Measurements from ENCODE around the gene DAPK1. TPM values are rescaled to one million over a fixed set of nuclear protein-coding genes. Genes with fewer than 3 reads are reported as not detected.

DAPK1 gene
- total and polyA plus RNA-seq, 2 donors (not counting 3 experiments of a cell fraction or from before 2014, with no cell fraction given): 58.9 to 119 TPM

GRCh38 chr9:87451149-87451548 is 46.5 kb upstream of the DAPK1 start:
- H3K79me2 ChIP-seq (ENCODE audit: control insufficient read depth, insufficient read depth, low read length): no peaks in the 10 kb centered on the region
- no peaks in the 10 kb centered on the region for H3K4me1 ChIP-seq (ENCODE audit: control insufficient read depth, extremely low read depth, insufficient read depth, low read length)
- ChIA-PET CTCF (no interaction called here), POLR2A (no interaction called here)
- no peak overlapping the region for H3K27ac ChIP-seq (ENCODE audit: insufficient read depth, low read depth, low read length)
- BruUV-seq (replicated peaks): no TSS peak
- H3K9me1 ChIP-seq (replicated peaks; ENCODE audit: control insufficient read depth, extremely low read depth, insufficient read depth, low read length): no peaks in the 10 kb centered on the region
- no peaks in the 10 kb centered on the region for H3K9me3 ChIP-seq (replicated peaks; ENCODE audit: control insufficient read depth, insufficient read depth, low read length)
- no peak for DNase-seq (ENCODE audit: low read depth, low spot score)
- no peak overlapping the region for H3K4me3 ChIP-seq (replicated peaks in 1 of 3; ENCODE audit: insufficient read depth in 1 of 3, low read depth in 1 of 3, low read length in 3 of 3)
- dilution Hi-C loops (cut with MboI; ENCODE audit: extremely low pct_ligation_motif_present, low sequenced_read_pairs) (no loop called here), intact Hi-C loops (cut with micrococcal nuclease) (no loop called here)
- H3K4me2 ChIP-seq (ENCODE audit: insufficient read depth, low read length): no peak overlapping the region
- H3K27me3 ChIP-seq (ENCODE audit: control insufficient read depth in 2 of 2, insufficient read depth in 2 of 2, low read length in 2 of 2): peaks cover 3 to 6% of the 10 kb centered on the region in 2 experiments
- no peak overlapping the region for H3K9ac ChIP-seq (replicated peaks; ENCODE audit: extremely low read depth, insufficient read depth, low read length)
- no peak overlapping the region for H2AFZ ChIP-seq (ENCODE audit: low read depth, low read length)
- no peak for TF ChIP-seq GATA2 (IDR thresholded peaks at IDR 0.05; ENCODE audit: insufficient read depth, insufficient read length, low read depth, low read length)
- no peak for FAIRE-seq
- no peaks in the 10 kb centered on the region for H4K20me1 ChIP-seq (replicated peaks; ENCODE audit: control insufficient read depth, extremely low read depth, insufficient read depth, low read length)
- H3K36me3 ChIP-seq (ENCODE audit: control insufficient read depth in 2 of 2, extremely low read depth in 1 of 2, insufficient read depth in 2 of 2, low read length in 2 of 2): no peaks in the 10 kb centered on the region

- peaks cover 3 to 4% of the 10 kb centered on the region in 2 experiments for H3K27me3 ChIP-seq (ENCODE audit: control insufficient read depth in 2 of 2, insufficient read depth in 2 of 2, low read length in 2 of 2)
- intact Hi-C loops (cut with micrococcal nuclease): no loop called here
- no TSS peak for BruUV-seq (replicated peaks)
- dilution Hi-C loops (cut with MboI; ENCODE audit: extremely low pct_ligation_motif_present, low sequenced_read_pairs): no loop called here
- no peak overlapping the region for H3K4me2 ChIP-seq (ENCODE audit: insufficient read depth, low read length)
- H3K9me3 ChIP-seq (replicated peaks; ENCODE audit: control insufficient read depth, insufficient read depth, low read length): no peaks in the 10 kb centered on the region
- H3K4me1 ChIP-seq (ENCODE audit: control insufficient read depth, extremely low read depth, insufficient read depth, low read length): no peaks in the 10 kb centered on the region
- FAIRE-seq (no peak), DNase-seq (ENCODE audit: low read depth, low spot score) (no peak)
- H3K79me2 ChIP-seq (ENCODE audit: control insufficient read depth, insufficient read depth, low read length): no peaks in the 10 kb centered on the region
- H3K9me1 ChIP-seq (replicated peaks; ENCODE audit: control insufficient read depth, extremely low read depth, insufficient read depth, low read length): no peaks in the 10 kb centered on the region
- no peak for TF ChIP-seq MYC (IDR thresholded peaks at IDR 0.05; ENCODE audit: low read depth, low read length)
- no peak for TF ChIP-seq EZH2 (IDR thresholded peaks at IDR 0.05; ENCODE audit: borderline replicate concordance, low read depth, low read length, severe bottlenecking)
- TF ChIP-seq MAX (IDR thresholded peaks at IDR 0.05; ENCODE audit: insufficient read depth, insufficient read length): no peak
- no peak for TF ChIP-seq POLR2AphosphoS5 (IDR thresholded peaks at IDR 0.05; ENCODE audit: insufficient read depth, low read depth, low read length)
- TF ChIP-seq JUN (IDR thresholded peaks at IDR 0.05; ENCODE audit: borderline replicate concordance, insufficient read depth, insufficient read length, low read depth): no peak
- no peak for TF ChIP-seq FOS (IDR thresholded peaks at IDR 0.05; ENCODE audit: borderline replicate concordance, insufficient read depth, low read length)
- TF ChIP-seq GATA2 (IDR thresholded peaks at IDR 0.05; ENCODE audit: insufficient read depth, insufficient read length, low read depth, low read length): no peak
- no peak for TF ChIP-seq CTCF (IDR thresholded peaks at IDR 0.05; ENCODE audit: extremely low read depth in 1 of 2, insufficient read depth in 1 of 2, low read depth in 1 of 2, low read length in 2 of 2)
- no peak for TF ChIP-seq POLR2A (IDR thresholded peaks at IDR 0.05; ENCODE audit: low read depth, low read length)
- POLR2A ChIA-PET: interaction anchor here (0.7 kb wide), 1 partner anchor 141 kb away, joined by 3 read pairs; no protein-coding TSS in a partner anchor
- H3K27ac ChIP-seq (ENCODE audit: insufficient read depth, low read depth, low read length): no peak overlapping the region
- no peak overlapping the region for H3K9ac ChIP-seq (replicated peaks; ENCODE audit: extremely low read depth, insufficient read depth, low read length)
- no peak overlapping the region for H2AFZ ChIP-seq (ENCODE audit: low read depth, low read length)
- H4K20me1 ChIP-seq (replicated peaks; ENCODE audit: control insufficient read depth, extremely low read depth, insufficient read depth, low read length): no peaks in the 10 kb centered on the region
- no peak overlapping the region for H3K4me3 ChIP-seq (replicated peaks in 1 of 3; ENCODE audit: insufficient read depth in 1 of 3, low read depth in 1 of 3, low read length in 3 of 3)
- no peaks in the 10 kb centered on the region for H3K36me3 ChIP-seq (ENCODE audit: control insufficient read depth in 2 of 2, extremely low read depth in 1 of 2, insufficient read depth in 2 of 2, low read length in 2 of 2)
- CTCF ChIA-PET: no interaction called here
Measured at GRCh38 chr9:87455407-87455806, 42.3 kb upstream of the DAPK1 start.
